Effector CD4-positive, alpha-beta T cell (primary cell): ENCODE measurements around the gene LMOD1.

Experiments used
- DNase-seq: peaks from one replicate; pipeline ENCODE4 v3.0.0-alpha.2; 2020

Gene LMOD1

GRCh38 chr1:201891451-201892045, 54.8 kb downstream of the LMOD1 start:
- no peak for DNase-seq

DNA sequence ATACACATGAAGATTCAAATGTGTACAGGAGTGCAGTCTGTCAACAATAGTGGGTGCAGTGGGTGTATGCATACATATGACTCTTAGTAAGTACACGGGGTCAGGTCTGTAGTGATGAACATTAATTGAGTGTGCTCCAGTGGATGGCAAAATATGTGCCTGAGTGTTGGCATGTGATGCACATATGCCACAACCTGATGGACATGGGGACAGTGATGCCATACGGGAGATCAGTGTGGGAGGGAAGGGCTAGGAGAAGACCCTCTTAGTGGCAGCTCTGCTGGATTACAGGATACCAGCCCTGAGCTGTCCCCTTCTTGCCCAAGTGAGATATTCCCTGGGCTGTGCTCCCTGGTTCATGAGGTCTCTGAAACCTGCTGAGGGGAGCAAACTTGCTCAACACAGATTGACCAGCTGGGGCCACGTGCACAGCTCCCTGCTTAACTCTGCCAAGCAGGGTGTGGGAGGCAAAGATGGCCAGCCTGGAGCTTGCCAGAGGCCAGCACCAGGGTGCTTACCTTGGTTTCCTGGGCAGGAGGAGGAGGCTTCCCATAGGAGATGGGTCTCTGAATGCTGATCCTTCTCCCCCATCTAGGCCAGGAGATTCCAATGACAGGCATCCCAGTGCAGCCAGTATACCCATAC, 55.4 kb downstream of the LMOD1 start:
- DNase-seq = no peak

DNA sequence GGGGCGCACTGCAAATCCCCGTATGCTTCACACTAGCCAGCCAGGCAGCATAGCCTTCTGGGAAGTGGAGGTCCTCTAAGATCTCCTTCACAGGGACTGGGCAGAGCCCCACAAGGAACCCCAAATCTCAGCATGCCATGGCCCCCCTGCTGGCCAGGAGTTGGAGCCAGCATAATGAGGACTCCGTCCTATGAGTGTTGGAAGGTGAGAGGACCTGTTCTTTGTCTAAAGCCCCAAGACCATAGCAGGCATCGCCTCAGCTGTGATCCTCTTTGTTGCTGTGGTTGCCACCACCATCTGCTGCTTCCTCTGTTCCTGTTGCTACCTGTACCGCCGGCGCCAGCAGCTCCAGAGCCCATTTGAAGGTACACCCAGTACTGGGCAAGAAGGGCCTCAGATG, 56.1 kb downstream of the LMOD1 start:
- no peak for DNase-seq

DNA sequence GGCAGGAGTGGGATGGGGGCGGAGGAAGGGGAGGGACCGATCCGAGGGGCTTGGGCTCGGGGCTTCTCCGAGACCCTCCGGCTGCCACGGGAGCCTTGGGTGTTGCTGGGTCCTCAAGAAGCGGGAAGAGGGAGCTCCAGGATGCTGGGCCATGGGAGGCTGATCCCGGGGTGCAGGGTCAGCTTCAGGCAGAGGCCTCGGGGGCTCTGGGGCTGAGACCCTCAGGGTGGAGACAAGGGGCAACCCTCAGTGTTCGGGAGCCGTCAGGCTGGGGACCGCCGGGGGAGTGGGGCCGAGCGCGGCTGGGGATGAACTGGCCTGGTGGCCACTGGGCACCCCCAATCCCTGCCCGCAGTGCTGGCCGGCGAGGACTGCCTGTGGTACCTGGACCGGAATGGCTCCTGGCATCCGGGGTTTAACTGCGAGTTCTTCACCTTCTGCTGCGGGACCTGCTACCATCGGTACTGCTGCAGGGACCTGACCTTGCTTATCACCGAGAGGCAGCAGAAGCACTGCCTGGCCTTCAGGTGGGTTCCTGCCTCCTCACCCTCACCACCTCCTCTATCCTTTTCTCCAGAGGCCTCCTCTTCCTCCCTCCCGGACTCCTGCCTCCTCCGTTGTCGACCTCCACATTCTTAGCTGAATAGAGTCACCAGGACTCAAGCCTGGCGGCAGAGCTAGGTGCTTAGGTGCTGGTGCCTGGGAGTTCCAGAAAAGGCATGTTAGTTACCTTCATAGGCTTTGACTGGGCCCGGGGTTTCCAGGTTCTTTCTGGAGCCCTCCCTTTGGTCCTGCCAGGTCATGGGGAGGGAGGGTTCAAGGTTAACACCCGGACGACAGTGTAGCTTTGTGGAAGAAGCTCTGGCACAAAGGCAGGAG, 57.0 kb downstream of the LMOD1 start:
- DNase-seq = no peak

- no peak for DNase-seq
Observed at GRCh38 chr1:201888282-201889089, 57.9 kb downstream of the LMOD1 start, which contains the start of gene SHISA4. SHISA4 (plus strand) TSS chr1:201888898; CDS start chr1:201888995, 97 bp downstream.

- no peak for DNase-seq
Observed at GRCh38 chr1:201887116-201887866, 59.1 kb downstream of the LMOD1 start.

GRCh38 chr1:201886103-201886885, 60.1 kb downstream of the LMOD1 start:
- no peak for DNase-seq

DNA sequence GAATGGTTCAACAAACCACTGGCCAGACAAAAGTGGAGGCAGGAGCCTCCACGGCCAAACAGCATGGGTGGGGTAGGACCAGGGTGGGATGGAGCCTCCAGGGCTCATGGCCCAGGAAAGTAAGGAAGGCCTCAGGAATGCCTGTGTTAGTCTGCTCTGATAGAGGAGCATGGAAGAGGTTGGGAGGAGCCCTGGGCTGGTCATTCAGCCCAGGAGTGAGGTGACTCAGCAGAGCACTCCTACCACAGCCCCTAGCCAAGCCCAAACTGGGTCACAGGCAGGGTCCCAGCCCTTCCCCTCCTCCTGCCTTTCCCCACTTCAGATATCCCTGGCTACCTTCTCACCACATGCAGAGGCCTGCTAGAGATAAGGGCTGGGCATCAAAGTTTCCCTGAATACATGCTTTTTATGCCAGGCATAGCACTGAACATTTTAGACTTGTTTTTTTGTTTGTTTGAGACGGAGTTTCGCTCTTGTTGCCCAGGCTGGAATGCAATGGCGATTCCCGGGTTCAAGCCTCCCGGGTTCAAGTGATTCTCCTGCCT, 60.7 kb downstream of the LMOD1 start:
- DNase-seq = no peak

DNA sequence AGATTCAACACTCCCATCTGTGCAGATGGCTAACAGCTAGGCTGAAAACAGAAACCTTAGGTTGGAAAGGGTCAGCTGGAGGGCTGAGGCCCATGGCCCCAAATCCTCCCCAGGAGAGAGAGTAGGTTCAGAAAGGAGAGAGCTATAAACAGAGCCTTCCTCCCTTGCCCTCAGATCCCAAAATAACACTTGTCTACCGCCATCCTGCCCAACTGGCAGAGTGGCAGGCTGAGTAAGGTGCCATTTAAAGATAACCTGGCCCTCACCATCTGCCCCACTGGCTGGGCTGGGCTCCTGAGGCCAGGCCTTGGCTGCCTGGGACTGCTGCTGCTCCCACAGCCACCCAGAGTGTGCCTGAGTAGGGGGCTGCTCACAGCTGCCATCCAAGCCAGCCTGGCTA, 61.9 kb downstream of the LMOD1 start:
- DNase-seq = no peak

DNA sequence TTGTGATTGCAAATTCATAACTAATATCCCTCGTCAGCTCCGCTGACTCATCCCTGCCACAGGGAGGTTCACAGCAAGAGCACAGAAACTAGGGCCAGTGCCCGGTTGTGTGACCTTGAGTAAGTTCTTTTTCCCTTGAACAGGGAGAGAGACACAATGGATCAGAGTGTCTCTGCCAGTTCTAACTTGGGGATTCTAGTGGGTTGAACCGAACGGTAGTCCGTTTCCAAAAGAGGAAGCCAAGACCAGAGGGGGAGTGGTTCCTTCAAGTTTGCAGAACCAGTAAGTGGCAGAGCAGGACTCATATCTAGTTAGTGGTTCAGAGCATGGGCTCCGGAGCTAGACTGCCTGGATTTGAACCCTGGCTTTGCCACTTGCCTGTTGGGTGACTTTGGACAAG, 62.6 kb downstream of the LMOD1 start:
- DNase-seq = no peak

- no peak for DNase-seq
Observed at GRCh38 chr1:201883266-201883665, 63.1 kb downstream of the LMOD1 start.

DNA sequence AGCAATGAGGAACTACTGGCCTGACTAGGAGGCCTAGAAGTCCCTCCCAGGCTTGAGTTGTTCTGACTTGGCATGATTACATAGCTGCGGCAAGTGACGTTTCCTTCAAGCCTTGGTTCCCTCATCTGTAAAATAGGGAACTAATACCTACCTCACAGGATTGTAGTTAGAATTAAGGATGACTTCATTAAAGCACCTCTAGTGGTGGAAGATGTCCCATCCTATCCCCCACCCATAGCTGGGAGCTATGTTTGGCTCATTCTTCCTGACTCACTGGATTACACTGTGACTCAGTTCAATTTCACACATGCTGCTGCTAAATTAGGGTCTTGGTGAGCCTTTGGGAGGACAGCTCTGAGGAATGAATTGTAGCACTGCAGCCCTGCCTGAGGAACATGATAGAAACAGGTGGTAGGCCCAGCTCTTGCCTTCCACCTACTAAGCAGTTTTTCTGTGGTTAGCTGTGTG, 63.6 kb downstream of the LMOD1 start:
- DNase-seq = no peak

DNA sequence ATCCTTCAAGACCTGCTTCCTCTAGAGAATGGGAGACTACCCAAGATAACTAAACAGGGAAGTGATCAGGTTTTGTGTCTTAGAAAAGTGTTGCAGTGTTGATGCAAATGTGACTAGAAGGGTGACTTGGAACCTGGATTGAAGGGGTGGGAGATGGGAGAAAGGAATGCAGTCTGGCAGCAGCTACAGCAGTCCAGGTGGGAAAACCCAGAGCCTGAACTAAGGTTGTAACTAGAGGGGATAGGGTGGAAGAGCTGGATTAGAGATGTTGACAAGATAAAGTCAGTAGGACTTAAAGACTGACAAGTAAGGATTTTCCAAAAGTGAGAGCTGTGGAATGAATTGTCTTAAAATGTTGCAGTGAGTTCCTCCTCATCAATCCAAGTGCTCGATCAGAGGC, 64.7 kb downstream of the LMOD1 start:
- DNase-seq = no peak

GRCh38 chr1:201880928-201881571, 65.3 kb downstream of the LMOD1 start:
- no peak for DNase-seq

- DNase-seq = no peak
Observed at GRCh38 chr1:201877877-201878401, 68.4 kb downstream of the LMOD1 start.

- DNase-seq = no peak
Observed at GRCh38 chr1:201876148-201876818, 70.1 kb downstream of the LMOD1 start.

GRCh38 chr1:201874672-201875071, 71.7 kb downstream of the LMOD1 start:
- no peak for DNase-seq

DNA sequence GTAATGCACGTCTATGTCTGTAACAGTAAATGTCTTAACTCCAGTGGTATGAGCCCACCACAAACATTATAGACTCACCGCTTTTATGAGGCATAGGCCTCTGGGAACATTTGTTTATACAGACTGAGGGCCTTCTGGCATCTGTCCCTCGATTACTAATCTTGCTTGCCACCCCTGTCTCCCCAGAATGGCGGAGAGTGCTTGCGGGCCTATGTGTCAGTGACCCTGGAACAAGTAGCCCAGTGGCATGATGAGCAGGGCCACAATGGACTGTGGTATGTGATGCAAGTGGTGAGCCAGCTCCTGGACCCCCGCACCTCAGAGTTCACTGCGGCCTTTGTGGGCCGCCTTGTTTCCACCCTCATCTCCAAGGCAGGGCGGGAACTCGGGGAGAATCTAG, 76.0 kb downstream of the LMOD1 start:
- DNase-seq = no peak

- no peak for DNase-seq
Observed at GRCh38 chr1:201861448-201861847, 84.9 kb downstream of the LMOD1 start.

DNA sequence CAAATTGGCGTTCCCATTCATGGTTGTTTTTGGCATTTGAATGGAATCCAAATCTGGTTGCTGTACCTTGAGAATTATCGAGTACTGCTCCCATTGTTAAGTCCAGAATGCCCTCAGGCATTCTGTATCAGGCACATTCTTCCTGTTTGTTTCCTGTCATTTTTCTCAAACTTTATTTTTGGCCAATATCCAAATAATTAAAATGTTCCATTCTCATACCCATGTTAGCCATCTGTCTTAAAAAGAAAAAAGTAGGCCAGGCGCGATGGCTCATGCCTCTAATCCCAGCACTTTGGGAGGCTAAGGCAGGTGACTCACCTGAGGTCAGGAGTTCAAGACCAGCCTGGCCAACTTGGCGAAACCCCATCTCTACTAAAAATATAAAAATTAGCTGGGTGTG, 86.9 kb downstream of the LMOD1 start:
- DNase-seq = no peak
